HCT116 (cell line): Measurements from ENCODE around the gene BSG. TPM values are rescaled to one million over a fixed set of nuclear protein-coding genes. Genes with fewer than 3 reads are reported as not detected.
A peak's percentile ranks its signal among the peaks of the same experiment; 100 is the strongest.

Experiments
- ATAC-seq: fragments of 200-7000 bp; cut with Tn5 transposase; 2 replicates; pipeline ENCODE4 v1.9.1; 2020; ENCODE audit warnings: mild to moderate bottlenecking, moderate library complexity
- BruUV-seq: library from RNA; stranded (reverse); fragments of 400-500 nt; replicated peaks from 2 replicates; lab custom pipeline; 2021; lab: Mats Ljungman, UMichigan
- CTCF ChIA-PET: fragments of 300-600 bp; sonication (Branson Sonifier 250); formaldehyde crosslinking; loops from one replicate; lab custom pipeline; 2021; ENCODE audit warnings: antibody characterized with exemption; lab: Charles Lee
- POLR2A ChIA-PET: fragments of 300-600, 350-600 bp; sonication (Branson Sonifier 250); formaldehyde crosslinking; loops from one replicate; lab custom pipeline; 2021; ENCODE audit warnings: antibody characterized with exemption; lab: Charles Lee
- RAD21 ChIA-PET, 2 experiments: fragments of 300-600 bp; sonication (Branson Sonifier 250); formaldehyde crosslinking; loops; one replicate each; lab custom pipeline; 2023; ENCODE audit warnings: low total read pairs in 2 of 2; ENCODE audit not compliant: uncharacterized antibody in 2 of 2, unreplicated experiment in 2 of 2, low non-redundant PET in 1 of 2; lab: Charles Lee
- DNase-seq: peaks from one replicate; pipeline ENCODE4 v3.0.0-alpha.2; 2010; ENCODE audit warnings: low read depth, low spot score
- H2AFZ ChIP-seq: fragments of 200-600 bp; shearing (Covaris generic), sonication (generic); 2 replicates; pipeline ENCODE4 v1.6.1; 2017; ENCODE audit warnings: low read depth, mixed run types, mixed read lengths, antibody characterized with exemption, low read length; ENCODE audit not compliant: poor library complexity, severe bottlenecking
- H3K27ac ChIP-seq: 2 replicates; pipeline ENCODE4 v1.5.1; 2012; ENCODE audit warnings: low read depth, low read length
- H3K27me3 ChIP-seq: fragments of 200-600 bp; sonication (generic); 2 replicates; pipeline ENCODE4 v1.6.1; 2016; ENCODE audit warnings: mixed run types, low read length, mixed read lengths; ENCODE audit not compliant: insufficient read depth
- H3K36me3 ChIP-seq, 2 experiments: fragments of 200-500 bp in 1 of 2; fragments of 200-600 bp in 1 of 2; sonication (Bioruptor generic) in 1 of 2; sonication (generic) in 1 of 2; 2 replicates each; pipeline versions ENCODE4 v1.5.1 to v1.6.1; 2014 to 2016; ENCODE audit warnings: low read length in 2 of 2, inconsistent platforms in 1 of 2, mixed read lengths in 1 of 2, mixed run types in 1 of 2; ENCODE audit not compliant: insufficient read depth in 2 of 2, control insufficient read depth in 1 of 2
- H3K4me1 ChIP-seq, 2 experiments: fragments of 200-600 bp in 1 of 2; sonication (generic) in 1 of 2; 2 replicates each; pipeline versions ENCODE4 v1.5.1 to v1.6.1; 2012 to 2017; ENCODE audit warnings: low read length in 2 of 2, inconsistent platforms in 1 of 2, mild to moderate bottlenecking in 1 of 2, mixed read lengths in 1 of 2, mixed run types in 1 of 2, moderate library complexity in 1 of 2; ENCODE audit not compliant: insufficient read depth in 2 of 2, control insufficient read depth in 1 of 2
- H3K4me2 ChIP-seq: fragments of 200-600 bp; sonication (generic); 2 replicates; pipeline ENCODE4 v1.6.1; 2017; ENCODE audit warnings: mixed run types, low read length, mixed read lengths
- H3K4me3 ChIP-seq, 2 experiments: fragments of 200-600 bp in 1 of 2; sonication (generic) in 1 of 2; replicated peaks in 1 of 2; 2 replicates each; pipeline ENCODE4 v1.5.1; 2011 to 2016; ENCODE audit warnings: low read length in 2 of 2, control low read depth in 1 of 2, low read depth in 1 of 2, mild to moderate bottlenecking in 1 of 2, mixed read lengths in 1 of 2, mixed run types in 1 of 2
- H3K79me2 ChIP-seq: fragments of 200-600 bp; sonication (generic); 2 replicates; pipeline ENCODE4 v1.6.1; 2017; ENCODE audit warnings: mild to moderate bottlenecking, mixed run types, low read length, moderate library complexity, mixed read lengths; ENCODE audit not compliant: insufficient read depth
- H3K9ac ChIP-seq: fragments of 200-600 bp; sonication (generic); 2 replicates; pipeline ENCODE4 v1.6.1; 2016; ENCODE audit warnings: low read length, mixed read lengths
- H3K9me2 ChIP-seq: fragments of 200-600 bp; sonication (generic), shearing (Covaris generic); 2 replicates; pipeline ENCODE4 v1.6.1; 2017; ENCODE audit warnings: mixed run types, mild to moderate bottlenecking, moderate library complexity; ENCODE audit not compliant: insufficient read depth
- H3K9me3 ChIP-seq, 2 experiments: fragments of 200-500 bp in 1 of 2; fragments of 200-600 bp in 1 of 2; sonication (Bioruptor generic) in 1 of 2; sonication (generic) in 1 of 2; 2 replicates each; pipeline ENCODE4 v1.6.1; 2014 to 2017; ENCODE audit warnings: low read length in 2 of 2, mixed read lengths in 2 of 2, inconsistent platforms in 1 of 2, low read depth in 1 of 2, mild to moderate bottlenecking in 1 of 2, mixed run types in 1 of 2, moderate library complexity in 1 of 2; ENCODE audit not compliant: control insufficient read depth in 1 of 2, insufficient read depth in 1 of 2
- H4K20me1 ChIP-seq: fragments of 200-600 bp; sonication (generic), shearing (Covaris generic); 2 replicates; pipeline ENCODE4 v1.6.1; 2017; ENCODE audit warnings: mixed run types, mild to moderate bottlenecking, moderate library complexity; ENCODE audit not compliant: insufficient read depth
- CBX3 ChIP-seq: IDR thresholded peaks from 2 replicates; pipeline ENCODE4 v1.6.1; 2012; ENCODE audit warnings: low read depth
- CEBPB ChIP-seq: IDR thresholded peaks from 2 replicates; pipeline ENCODE4 v1.6.1; 2012; ENCODE audit warnings: low read depth
- EZH2 ChIP-seq: fragments of 200-600 bp; sonication (generic); IDR thresholded peaks from 2 replicates; pipeline ENCODE4 v1.6.1; 2017; ENCODE audit warnings: antibody characterized with exemption, mixed run types
- RAD21 ChIP-seq: IDR thresholded peaks from 2 replicates; pipeline ENCODE4 v1.6.1; 2012; ENCODE audit warnings: low read depth, mild to moderate bottlenecking
- SIN3A ChIP-seq: IDR thresholded peaks from 2 replicates; pipeline ENCODE4 v1.6.1; 2012; ENCODE audit warnings: low read depth
- SRF ChIP-seq: IDR thresholded peaks from 2 replicates; pipeline ENCODE4 v1.6.1; 2012; ENCODE audit warnings: low read depth
- ZFX ChIP-seq: fragments of 450-650 bp; IDR thresholded peaks from 2 replicates; pipeline ENCODE4 v1.6.1; 2017
- intact Hi-C: fragments of 100-400 bp; cut with micrococcal nuclease; formaldehyde crosslinking; loops from 2 replicates; pipeline ENCODE4 v1.10.0; 2022
- total RNA-seq: library from RNA; stranded (reverse); gene quantifications from one replicate; pipeline ENCODE4 v1.2.1, GENCODE V29; 2021; ENCODE audit not compliant: unreplicated experiment
- TF ChIP-seq, protein P1 (sequence below): IDR thresholded peaks from 2 replicates; pipeline ENCODE4 v1.6.1; 2012
- TF ChIP-seq, protein P2 (sequence below): IDR thresholded peaks from 2 replicates; pipeline ENCODE4 v1.6.1; 2011; ENCODE audit warnings: mild to moderate bottlenecking, low read length, moderate library complexity; ENCODE audit not compliant: insufficient replicate concordance; ENCODE audit errors: extremely low read depth
- TF ChIP-seq, protein P3 (sequence below), 3 experiments: fragments of 200-600 bp in 1 of 3; sonication (generic) in 1 of 3; IDR thresholded peaks in 2 of 3; conservative IDR thresholded peaks in 1 of 3; 2 replicates each; pipeline ENCODE4 v1.5.1; 2012 to 2017; ENCODE audit warnings: low read depth in 2 of 3, low read length in 2 of 3, antibody characterized with exemption in 1 of 3, borderline replicate concordance in 1 of 3, control low read depth in 1 of 3, mild to moderate bottlenecking in 1 of 3, mixed read lengths in 1 of 3, mixed run types in 1 of 3, moderate library complexity in 1 of 3; ENCODE audit not compliant: insufficient read depth in 1 of 3

Gene BSG
- total RNA-seq, 1 experiment from 2014 or later: 603 TPM

DNA sequence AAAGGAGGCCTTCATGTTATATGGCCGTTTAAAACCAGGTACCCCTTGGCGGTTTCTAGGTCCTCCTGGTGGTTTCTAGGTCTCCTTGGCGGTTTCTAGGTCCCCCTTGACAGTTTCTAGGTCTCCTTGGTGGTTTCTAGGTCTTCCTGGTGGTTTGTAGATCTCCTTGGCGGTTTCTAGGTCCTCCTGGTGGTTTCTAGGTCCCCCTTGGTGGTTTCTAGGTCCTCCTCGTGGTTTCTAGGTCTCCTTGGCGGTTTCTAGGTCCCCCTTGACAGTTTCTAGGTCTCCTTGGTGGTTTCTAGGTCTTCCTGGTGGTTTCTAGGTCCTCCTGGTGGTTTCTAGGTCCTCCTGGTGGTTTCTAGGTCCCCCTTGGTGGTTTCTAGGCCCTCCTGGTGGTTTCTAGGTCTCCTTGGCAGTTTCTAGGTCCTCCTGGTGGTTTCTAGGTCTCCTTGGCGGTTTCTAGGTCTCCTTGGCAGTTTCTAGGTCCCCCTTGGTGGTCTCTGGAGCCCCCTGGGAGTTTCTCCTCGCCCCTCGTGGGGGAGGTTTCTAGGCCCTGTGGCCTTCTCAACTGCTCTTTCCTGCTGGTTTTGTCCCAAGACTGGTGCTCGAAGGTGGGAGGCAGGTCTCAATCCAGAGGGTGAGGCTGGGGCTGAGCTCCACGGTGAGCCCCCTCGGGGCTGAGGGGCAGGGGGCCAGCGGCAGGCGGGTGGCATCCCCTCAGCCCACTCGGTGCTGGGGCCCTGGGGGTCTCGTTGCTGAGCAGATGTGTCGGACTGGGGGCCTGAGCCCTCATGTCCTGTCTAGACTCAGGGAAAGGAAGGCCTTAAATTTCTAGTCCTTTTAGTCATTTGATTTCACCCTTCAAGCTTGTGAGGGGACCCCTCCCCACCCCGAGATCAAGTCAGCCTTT, 25.3 kb downstream of the BSG start (continued):
- TF ChIP-seq, protein P1, sequence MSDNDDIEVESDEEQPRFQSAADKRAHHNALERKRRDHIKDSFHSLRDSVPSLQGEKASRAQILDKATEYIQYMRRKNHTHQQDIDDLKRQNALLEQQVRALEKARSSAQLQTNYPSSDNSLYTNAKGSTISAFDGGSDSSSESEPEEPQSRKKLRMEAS: no peak
- TF ChIP-seq, protein P2, sequence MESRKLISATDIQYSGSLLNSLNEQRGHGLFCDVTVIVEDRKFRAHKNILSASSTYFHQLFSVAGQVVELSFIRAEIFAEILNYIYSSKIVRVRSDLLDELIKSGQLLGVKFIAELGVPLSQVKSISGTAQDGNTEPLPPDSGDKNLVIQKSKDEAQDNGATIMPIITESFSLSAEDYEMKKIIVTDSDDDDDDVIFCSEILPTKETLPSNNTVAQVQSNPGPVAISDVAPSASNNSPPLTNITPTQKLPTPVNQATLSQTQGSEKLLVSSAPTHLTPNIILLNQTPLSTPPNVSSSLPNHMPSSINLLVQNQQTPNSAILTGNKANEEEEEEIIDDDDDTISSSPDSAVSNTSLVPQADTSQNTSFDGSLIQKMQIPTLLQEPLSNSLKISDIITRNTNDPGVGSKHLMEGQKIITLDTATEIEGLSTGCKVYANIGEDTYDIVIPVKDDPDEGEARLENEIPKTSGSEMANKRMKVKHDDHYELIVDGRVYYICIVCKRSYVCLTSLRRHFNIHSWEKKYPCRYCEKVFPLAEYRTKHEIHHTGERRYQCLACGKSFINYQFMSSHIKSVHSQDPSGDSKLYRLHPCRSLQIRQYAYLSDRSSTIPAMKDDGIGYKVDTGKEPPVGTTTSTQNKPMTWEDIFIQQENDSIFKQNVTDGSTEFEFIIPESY: peak; percentile 9
- no peak for TF ChIP-seq EZH2

DNA sequence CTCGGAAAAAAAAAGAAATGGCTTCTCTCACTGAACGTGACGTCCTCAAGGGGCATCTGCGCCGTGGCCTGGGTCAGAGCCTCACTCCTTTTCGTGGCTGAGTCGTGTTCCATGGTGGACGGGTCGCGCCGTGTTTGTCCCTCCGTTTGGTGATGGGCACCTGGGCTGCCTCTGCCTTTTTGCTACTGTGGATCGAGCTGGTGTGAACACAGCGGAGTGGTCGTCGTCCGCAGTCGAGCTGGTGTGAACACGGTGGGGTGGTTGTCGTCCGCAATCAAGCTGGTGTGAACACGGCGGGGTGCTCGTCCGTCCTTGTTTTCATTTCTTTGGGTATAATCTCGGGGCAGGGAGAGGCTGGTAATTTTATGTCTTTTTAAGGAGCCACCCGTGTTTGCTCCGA, 28.9 kb downstream of the BSG start:
- Histone ChIP-seq H3K27me3 (no peaks in the 10 kb centered on the region), H3K4me3 (no peak overlapping the region), H3K9me2 (no peaks in the 10 kb centered on the region), H3K79me2 (no peaks in the 10 kb centered on the region), H3K36me3 (no peaks in the 10 kb centered on the region), H3K9ac (no peak overlapping the region), H2AFZ (no peak overlapping the region), H4K20me1 (no peaks in the 10 kb centered on the region), H3K4me2 (no peak overlapping the region), H3K27ac (no peak overlapping the region), H3K9me3 (peaks cover 0 to 10% of the 10 kb centered on the region in 2 experiments; a peak in 1 of 4 replicates), H3K4me1 (no peaks in the 10 kb centered on the region)
- DNase-seq: no peak
- CTCF ChIA-PET: no interaction called here
- intact Hi-C loops: no loop called here
- ATAC-seq: no peak
- POLR2A ChIA-PET: no interaction called here
- TF ChIP-seq CBX3 (no peak), CEBPB (no peak), ZFX (no peak), SRF (no peak), SIN3A (no peak), RAD21 (no peak)
- TF ChIP-seq, protein P3, sequence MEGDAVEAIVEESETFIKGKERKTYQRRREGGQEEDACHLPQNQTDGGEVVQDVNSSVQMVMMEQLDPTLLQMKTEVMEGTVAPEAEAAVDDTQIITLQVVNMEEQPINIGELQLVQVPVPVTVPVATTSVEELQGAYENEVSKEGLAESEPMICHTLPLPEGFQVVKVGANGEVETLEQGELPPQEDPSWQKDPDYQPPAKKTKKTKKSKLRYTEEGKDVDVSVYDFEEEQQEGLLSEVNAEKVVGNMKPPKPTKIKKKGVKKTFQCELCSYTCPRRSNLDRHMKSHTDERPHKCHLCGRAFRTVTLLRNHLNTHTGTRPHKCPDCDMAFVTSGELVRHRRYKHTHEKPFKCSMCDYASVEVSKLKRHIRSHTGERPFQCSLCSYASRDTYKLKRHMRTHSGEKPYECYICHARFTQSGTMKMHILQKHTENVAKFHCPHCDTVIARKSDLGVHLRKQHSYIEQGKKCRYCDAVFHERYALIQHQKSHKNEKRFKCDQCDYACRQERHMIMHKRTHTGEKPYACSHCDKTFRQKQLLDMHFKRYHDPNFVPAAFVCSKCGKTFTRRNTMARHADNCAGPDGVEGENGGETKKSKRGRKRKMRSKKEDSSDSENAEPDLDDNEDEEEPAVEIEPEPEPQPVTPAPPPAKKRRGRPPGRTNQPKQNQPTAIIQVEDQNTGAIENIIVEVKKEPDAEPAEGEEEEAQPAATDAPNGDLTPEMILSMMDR (IDR thresholded peaks at IDR 0.05 in 2 of 3, conservative IDR thresholded peaks at IDR 0.05 in 1 of 3; ENCODE audit: borderline replicate concordance in 1 of 3, insufficient read depth in 1 of 3, low read depth in 2 of 3, low read length in 2 of 3): no peak
- BruUV-seq: no TSS peak
- RAD21 ChIA-PET: no interaction called here
